Tibial artery (tissue), 4 donors: Measurements from ENCODE around the gene PIM1.
A peak's percentile ranks its signal among the peaks of the same experiment; 100 is the strongest.

Experiments
- DNase-seq, 2 donors: peaks; one replicate each; pipeline ENCODE4 v3.0.0-alpha.2; 2019
- H3K27ac ChIP-seq, 2 donors: fragments of 200-600 bp; sonication (generic) in 1 of 2; 1 replicate in 1 of 2; 2 replicates in 1 of 2; pipeline ENCODE4 v1.5.1; 2018 to 2019; ENCODE audit warnings: mild to moderate bottlenecking in 1 of 2
- H3K27me3 ChIP-seq, 2 donors: fragments of 200-600 bp; sonication (generic) in 1 of 2; one replicate each; pipeline versions ENCODE4 v1.5.1 to v1.6.0; 2016 to 2019
- H3K36me3 ChIP-seq, 3 donors: fragments of 200-600 bp; sonication (generic) in 2 of 3; one replicate each; pipeline ENCODE4 v1.5.1; 2016 to 2019; ENCODE audit warnings: mild to moderate bottlenecking in 2 of 3
- H3K4me1 ChIP-seq, 4 donors: fragments of 200-600 bp; sonication (generic) in 2 of 4; 1 replicate in 3 of 4; 2 replicates in 1 of 4; pipeline ENCODE4 v1.5.1; 2016 to 2019
- H3K4me3 ChIP-seq, 2 donors: fragments of 200-600 bp; sonication (generic) in 1 of 2; 1 replicate in 1 of 2; 2 replicates in 1 of 2; pipeline ENCODE4 v1.5.1; 2018 to 2019; ENCODE audit warnings: mild to moderate bottlenecking in 2 of 2
- H3K9me3 ChIP-seq, 3 donors: fragments of 200-600 bp; sonication (generic) in 1 of 3; one replicate each; pipeline ENCODE4 v1.5.1; 2016 to 2019
- intact Hi-C: fragments of 100-400 bp; cut with DNase I; formaldehyde crosslinking; loops from one replicate; pipeline ENCODE4 v1.15.0; 2023; ENCODE audit warnings: low total_unique reads
- TF ChIP-seq, protein P1 (sequence below), 2 experiments: fragments of 200-600 bp in 1 of 2; fragments of 450-650 bp in 1 of 2; IDR thresholded peaks; one replicate each; pipeline ENCODE4 v1.5.1; 2017 to 2019; ENCODE audit warnings: antibody characterized with exemption in 2 of 2, mild to moderate bottlenecking in 1 of 2, moderate library complexity in 1 of 2

The PIM1 gene

DNA sequence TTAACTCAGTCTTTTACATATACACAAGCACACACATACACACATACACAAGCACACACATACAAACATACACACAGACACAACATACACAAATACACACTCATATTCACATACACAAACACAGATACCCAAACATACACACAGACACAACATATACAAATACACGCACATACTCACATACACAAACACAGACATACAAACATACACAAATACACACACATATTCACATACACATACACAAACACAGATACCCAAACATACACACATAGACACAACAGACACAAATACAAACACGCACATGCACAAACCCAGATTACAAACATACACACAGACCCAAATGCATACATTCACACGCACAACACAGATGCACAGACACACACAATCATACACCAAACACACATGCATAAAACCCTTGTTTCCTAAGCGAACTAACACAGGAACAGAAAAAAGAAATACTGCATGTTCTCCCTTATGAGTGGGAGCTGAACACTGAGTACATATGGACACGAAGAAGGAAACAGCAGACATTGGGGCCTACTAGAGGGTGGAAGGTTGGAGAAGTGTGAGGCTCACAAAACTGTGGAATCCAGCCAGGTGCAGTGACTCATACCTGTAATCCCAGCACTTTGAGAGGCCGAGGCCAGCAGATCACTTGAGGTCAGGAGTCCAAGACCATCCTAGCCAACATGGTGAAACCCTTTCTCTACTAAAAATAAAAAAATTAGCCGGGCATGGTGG is 34.2 kb downstream of the PIM1 start:
- Histone ChIP-seq H3K4me3 (no peak overlapping the region), H3K36me3 (no peaks in the 10 kb centered on the region), H3K27me3 (no peaks in the 10 kb centered on the region), H3K4me1 (no peaks in the 10 kb centered on the region), H3K9me3 (no peaks in the 10 kb centered on the region), H3K27ac (no peak overlapping the region)
- no peak for DNase-seq
- TF ChIP-seq, protein P1, sequence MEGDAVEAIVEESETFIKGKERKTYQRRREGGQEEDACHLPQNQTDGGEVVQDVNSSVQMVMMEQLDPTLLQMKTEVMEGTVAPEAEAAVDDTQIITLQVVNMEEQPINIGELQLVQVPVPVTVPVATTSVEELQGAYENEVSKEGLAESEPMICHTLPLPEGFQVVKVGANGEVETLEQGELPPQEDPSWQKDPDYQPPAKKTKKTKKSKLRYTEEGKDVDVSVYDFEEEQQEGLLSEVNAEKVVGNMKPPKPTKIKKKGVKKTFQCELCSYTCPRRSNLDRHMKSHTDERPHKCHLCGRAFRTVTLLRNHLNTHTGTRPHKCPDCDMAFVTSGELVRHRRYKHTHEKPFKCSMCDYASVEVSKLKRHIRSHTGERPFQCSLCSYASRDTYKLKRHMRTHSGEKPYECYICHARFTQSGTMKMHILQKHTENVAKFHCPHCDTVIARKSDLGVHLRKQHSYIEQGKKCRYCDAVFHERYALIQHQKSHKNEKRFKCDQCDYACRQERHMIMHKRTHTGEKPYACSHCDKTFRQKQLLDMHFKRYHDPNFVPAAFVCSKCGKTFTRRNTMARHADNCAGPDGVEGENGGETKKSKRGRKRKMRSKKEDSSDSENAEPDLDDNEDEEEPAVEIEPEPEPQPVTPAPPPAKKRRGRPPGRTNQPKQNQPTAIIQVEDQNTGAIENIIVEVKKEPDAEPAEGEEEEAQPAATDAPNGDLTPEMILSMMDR (IDR thresholded peaks at IDR 0.05), result no peak
- intact Hi-C loops, result loop anchor here (10.0 kb wide), 1 partner anchor 149 kb away; no protein-coding TSS in a partner anchor

DNA sequence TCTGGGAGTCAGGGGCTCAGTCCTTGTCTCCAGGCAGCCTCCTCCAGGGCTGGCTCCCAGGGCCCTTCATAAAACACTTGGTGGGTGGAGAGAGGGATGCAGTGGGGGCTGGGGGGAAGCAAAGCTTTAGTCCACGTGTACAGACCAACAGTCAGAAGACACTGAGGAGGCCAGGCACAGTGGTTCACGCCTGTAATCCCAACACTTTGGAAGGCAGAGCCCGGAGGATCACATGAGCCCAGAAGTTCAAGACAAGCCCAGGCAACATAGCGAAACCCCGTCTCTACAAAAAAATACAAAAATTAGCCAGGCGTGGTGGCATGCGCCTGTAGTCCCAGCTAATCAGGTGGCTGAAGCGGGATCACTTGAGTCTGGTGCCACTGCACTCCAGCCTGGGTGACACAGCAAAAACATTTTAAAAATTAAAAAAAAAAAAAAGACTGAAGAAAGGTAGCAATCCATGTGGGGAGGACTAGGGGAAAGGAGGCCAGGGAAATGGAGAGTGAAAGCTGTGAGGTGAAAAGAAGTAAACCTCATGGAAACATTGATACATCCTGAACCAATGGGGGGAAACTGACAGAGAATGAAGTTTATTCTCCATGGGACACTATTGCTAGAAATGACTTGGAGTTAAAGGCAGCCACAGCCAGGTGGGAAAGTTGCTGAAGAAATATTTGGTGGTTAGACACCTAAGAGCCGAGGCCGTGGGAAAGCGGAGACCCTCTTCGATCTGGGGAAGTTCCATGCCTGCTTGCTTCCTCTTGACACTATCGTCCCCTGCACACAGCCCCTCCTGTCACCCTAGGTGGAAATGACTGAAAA is 35.4 kb downstream of the PIM1 start:
- H3K4me1 ChIP-seq, result peaks cover 0 to 3% (median 1%) of the 10 kb centered on the region in 4 donors
- TF ChIP-seq, protein P1 (IDR thresholded peaks at IDR 0.05), result no peak
- no peak overlapping the region for H3K27ac ChIP-seq
- H3K9me3 ChIP-seq, result no peaks in the 10 kb centered on the region
- no peak overlapping the region for H3K4me3 ChIP-seq
- no peak for DNase-seq
- no peaks in the 10 kb centered on the region for H3K36me3 ChIP-seq
- intact Hi-C loops, result loop anchor here (10.0 kb wide), 1 partner anchor 151 kb away; no protein-coding TSS in a partner anchor
- H3K27me3 ChIP-seq, result no peaks in the 10 kb centered on the region

DNA sequence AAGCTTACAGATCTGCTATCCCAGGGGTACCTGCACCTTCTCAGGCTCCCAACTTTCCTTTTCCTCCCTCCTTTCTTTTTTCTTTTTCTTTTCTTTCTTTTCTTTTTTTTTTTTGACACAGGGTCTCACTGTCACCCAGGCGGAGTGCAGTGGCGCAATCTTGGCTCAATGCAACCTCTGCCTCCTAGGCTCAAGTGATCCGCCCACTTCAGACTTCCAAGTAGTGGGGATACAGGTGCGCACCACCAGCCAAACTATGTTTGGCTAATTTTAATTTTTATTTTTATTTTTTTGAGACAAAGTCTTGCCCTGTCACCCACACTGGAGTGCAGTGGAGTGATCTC is 36.0 kb downstream of the PIM1 start:
- no peak for DNase-seq

DNA sequence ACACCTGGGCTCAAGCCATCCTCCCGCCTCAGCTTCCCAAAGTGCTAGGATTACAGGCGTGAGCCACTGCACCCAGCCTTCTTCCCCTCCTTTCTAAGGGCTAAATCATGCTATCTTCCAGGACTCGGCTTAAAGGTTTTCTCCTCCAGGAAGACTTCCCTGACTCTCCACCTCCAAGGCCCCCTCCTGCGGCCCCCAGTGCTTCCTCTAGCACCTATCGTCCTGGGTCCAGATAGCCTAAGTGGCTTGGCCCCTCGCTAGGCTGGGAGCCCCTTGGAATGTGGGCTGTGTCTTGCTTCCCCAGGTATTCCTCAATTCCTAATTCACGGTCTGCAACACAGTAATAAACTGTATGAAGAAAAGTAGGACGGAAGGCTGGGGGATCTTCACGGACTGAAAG is 36.7 kb downstream of the PIM1 start:
- Histone ChIP-seq H3K36me3 (no peaks in the 10 kb centered on the region), H3K27me3 (no peaks in the 10 kb centered on the region), H3K4me1 (peaks cover 0 to 7% (median 3%) of the 10 kb centered on the region in 4 donors), H3K4me3 (no peak overlapping the region), H3K27ac (no peak overlapping the region), H3K9me3 (no peaks in the 10 kb centered on the region)
- TF ChIP-seq, protein P1 (IDR thresholded peaks at IDR 0.05), result no peak
- DNase-seq, result no peak
- intact Hi-C loops, result loop anchor here (10.0 kb wide), 1 partner anchor 152 kb away; no protein-coding TSS in a partner anchor

More for the DNA sequence above, 36.0 kb downstream of the PIM1 start:
- intact Hi-C loops, result loop anchor here (10.0 kb wide), 1 partner anchor 151 kb away; no protein-coding TSS in a partner anchor
- Histone ChIP-seq H3K4me3 (no peak overlapping the region), H3K36me3 (no peaks in the 10 kb centered on the region), H3K9me3 (no peaks in the 10 kb centered on the region), H3K27me3 (no peaks in the 10 kb centered on the region), H3K27ac (no peak overlapping the region), H3K4me1 (peaks cover 0 to 7% (median 3%) of the 10 kb centered on the region in 4 donors)
- TF ChIP-seq, protein P1 (IDR thresholded peaks at IDR 0.05), result no peak

DNA sequence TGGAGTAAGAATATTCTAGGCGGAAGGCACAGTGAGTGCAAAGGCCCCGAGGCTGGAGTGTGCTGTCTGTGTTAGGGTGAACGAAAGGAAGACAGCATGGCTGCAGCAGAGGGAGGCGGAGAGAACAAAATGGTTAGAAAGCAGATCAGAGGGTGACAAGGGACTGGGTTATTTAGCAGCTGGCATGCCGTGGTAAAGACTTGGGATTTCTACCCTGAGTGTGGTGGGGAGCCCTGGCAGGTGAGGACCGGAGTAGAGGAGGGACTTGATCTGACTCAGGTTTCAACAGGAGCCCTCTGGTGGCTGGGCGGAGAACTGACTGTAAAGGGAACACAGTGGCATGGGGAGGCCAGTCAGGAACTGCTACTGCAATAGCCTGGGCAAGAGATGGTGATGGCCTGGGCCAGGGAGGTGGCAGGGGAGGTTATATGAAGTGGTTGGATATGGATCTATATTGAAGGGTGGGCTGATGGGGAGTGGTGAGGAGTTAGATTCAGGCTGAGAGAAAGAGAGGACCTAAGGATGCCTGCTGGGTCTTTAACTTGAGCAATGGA is 38.0 kb downstream of the PIM1 start:
- Histone ChIP-seq H3K27ac (no peak overlapping the region), H3K4me3 (no peak overlapping the region), H3K27me3 (no peaks in the 10 kb centered on the region), H3K36me3 (no peaks in the 10 kb centered on the region), H3K9me3 (no peaks in the 10 kb centered on the region), H3K4me1 (peaks cover 0 to 7% (median 3%) of the 10 kb centered on the region in 4 donors)
- intact Hi-C loops, result loop anchor here (10.0 kb wide), 1 partner anchor 153 kb away; no protein-coding TSS in a partner anchor
- TF ChIP-seq, protein P1 (IDR thresholded peaks at IDR 0.05), result peak; percentile 58 to 64
- peak; percentile 84 to 85 for DNase-seq
